ENCODE measurements around the gene SGSM1.

Gene SGSM1

GRCh38 chr22:24841261-24841660 is 35.2 kb downstream of the SGSM1 start:
- CTCF ChIA-PET, result interaction anchor here (1.3 kb wide), 1 partner anchor 9 kb away, joined by 4 read pairs; no protein-coding TSS in a partner anchor
- Mint-ChIP-seq H3K4me1 (peaks cover 4% of the 10 kb centered on the region), H3K9me3 (no peaks in the 10 kb centered on the region), H3K27me3 (peaks cover 19% of the 10 kb centered on the region), H3K27ac (no peak overlapping the region), H3K4me3 (no peak overlapping the region), H3K36me3 (no peaks in the 10 kb centered on the region)
- no peak for DNase-seq

- CTCF ChIA-PET, result interaction anchor here (0.7 kb wide), 1 partner anchor 172 kb away, joined by 3 read pairs; no protein-coding TSS in a partner anchor
- peak; percentile 27 for DNase-seq
- H3K4me1 Mint-ChIP-seq, result peaks cover 4% of the 10 kb centered on the region
- H3K4me3 Mint-ChIP-seq, result no peak overlapping the region
- no peak overlapping the region for H3K27ac Mint-ChIP-seq
- H3K36me3 Mint-ChIP-seq, result no peaks in the 10 kb centered on the region
- H3K27me3 Mint-ChIP-seq, result peaks cover 19% of the 10 kb centered on the region
- H3K9me3 Mint-ChIP-seq, result no peaks in the 10 kb centered on the region
These were observed 37.0 kb downstream of the SGSM1 start for GRCh38 chr22:24843048-24843447.

- H3K4me3 Mint-ChIP-seq, result no peak overlapping the region
- CTCF ChIA-PET, result no interaction called here
- DNase-seq, result no peak
- no peaks in the 10 kb centered on the region for H3K36me3 Mint-ChIP-seq
- H3K27ac Mint-ChIP-seq, result peak overlapping the region; percentile 15
- H3K9me3 Mint-ChIP-seq, result no peaks in the 10 kb centered on the region
- peaks cover 4% of the 10 kb centered on the region for H3K4me1 Mint-ChIP-seq
- peaks cover 19% of the 10 kb centered on the region for H3K27me3 Mint-ChIP-seq
These were observed 39.3 kb downstream of the SGSM1 start for GRCh38 chr22:24845041-24845898.

- Mint-ChIP-seq H3K27me3 (peaks cover 15% of the 10 kb centered on the region), H3K27ac (no peak overlapping the region), H3K4me1 (peaks cover 4% of the 10 kb centered on the region), H3K9me3 (no peaks in the 10 kb centered on the region), H3K36me3 (no peaks in the 10 kb centered on the region), H3K4me3 (no peak overlapping the region)
- DNase-seq, result no peak
- CTCF ChIA-PET, result interaction anchor here (1.2 to 1.6 kb wide), 2 partner anchors 45 to 79 kb away, joined by 5 to 6 read pairs; no protein-coding TSS in a partner anchor
These were observed 41.5 kb downstream of the SGSM1 start for GRCh38 chr22:24847490-24847889.

GRCh38 chr22:24848559-24849168 is 42.7 kb downstream of the SGSM1 start:
- H3K4me3 Mint-ChIP-seq, result no peak overlapping the region
- H3K4me1 Mint-ChIP-seq, result peaks cover 4% of the 10 kb centered on the region
- peaks cover 15% of the 10 kb centered on the region for H3K27me3 Mint-ChIP-seq
- DNase-seq, result no peak
- no peak overlapping the region for H3K27ac Mint-ChIP-seq
- CTCF ChIA-PET, result interaction anchor here (1.0 to 2.9 kb wide), 5 partner anchors 15 to 185 kb away, joined by 4 to 46 read pairs (median 13); no protein-coding TSS in a partner anchor
- H3K9me3 Mint-ChIP-seq, result no peaks in the 10 kb centered on the region
- no peaks in the 10 kb centered on the region for H3K36me3 Mint-ChIP-seq

GRCh38 chr22:24855794-24856193 is 49.8 kb downstream of the SGSM1 start:
- no peaks in the 10 kb centered on the region for H3K4me1 Mint-ChIP-seq
- H3K27ac Mint-ChIP-seq, result no peak overlapping the region
- CTCF ChIA-PET, result no interaction called here

GRCh38 chr22:24857576-24857975 is 51.6 kb downstream of the SGSM1 start:
- no peak overlapping the region for H3K4me3 Mint-ChIP-seq
- no peaks in the 10 kb centered on the region for H3K4me1 Mint-ChIP-seq
- no peaks in the 10 kb centered on the region for H3K27me3 Mint-ChIP-seq
- CTCF ChIA-PET, result interaction anchor here (0.7 kb wide), 2 partner anchors 406 to 1161 kb away, joined by 3 to 5 read pairs; no protein-coding TSS in a partner anchor
- no peaks in the 10 kb centered on the region for H3K36me3 Mint-ChIP-seq
- no peak overlapping the region for H3K27ac Mint-ChIP-seq
- DNase-seq, result no peak
- no peaks in the 10 kb centered on the region for H3K9me3 Mint-ChIP-seq

More at GRCh38 chr22:24855794-24856193, 49.8 kb downstream of the SGSM1 start:
- DNase-seq, result no peak
- no peaks in the 10 kb centered on the region for H3K36me3 Mint-ChIP-seq
- H3K27me3 Mint-ChIP-seq, result no peaks in the 10 kb centered on the region
- H3K9me3 Mint-ChIP-seq, result no peaks in the 10 kb centered on the region
- no peak overlapping the region for H3K4me3 Mint-ChIP-seq

GRCh38 chr22:24859587-24859986 is 53.6 kb downstream of the SGSM1 start:
- Mint-ChIP-seq H3K36me3 (no peaks in the 10 kb centered on the region), H3K4me1 (no peaks in the 10 kb centered on the region), H3K4me3 (no peak overlapping the region), H3K9me3 (no peaks in the 10 kb centered on the region), H3K27ac (no peak overlapping the region), H3K27me3 (no peaks in the 10 kb centered on the region)
- DNase-seq, result no peak
- CTCF ChIA-PET, result no interaction called here

GRCh38 chr22:24865508-24865907 is 59.5 kb downstream of the SGSM1 start:
- no peak overlapping the region for H3K27ac Mint-ChIP-seq
- H3K9me3 Mint-ChIP-seq, result no peaks in the 10 kb centered on the region
- H3K27me3 Mint-ChIP-seq, result peaks cover 3% of the 10 kb centered on the region
- CTCF ChIA-PET, result no interaction called here
- H3K4me1 Mint-ChIP-seq, result no peaks in the 10 kb centered on the region
- H3K4me3 Mint-ChIP-seq, result no peak overlapping the region
- DNase-seq, result no peak
- H3K36me3 Mint-ChIP-seq, result no peaks in the 10 kb centered on the region

GRCh38 chr22:24867323-24868022 is 61.5 kb downstream of the SGSM1 start:
- no peak overlapping the region for H3K4me3 Mint-ChIP-seq
- H3K9me3 Mint-ChIP-seq, result no peaks in the 10 kb centered on the region
- H3K27ac Mint-ChIP-seq, result no peak overlapping the region
- DNase-seq, result no peak
- H3K27me3 Mint-ChIP-seq, result peaks cover 3% of the 10 kb centered on the region
- CTCF ChIA-PET, result no interaction called here
- H3K4me1 Mint-ChIP-seq, result no peaks in the 10 kb centered on the region
- H3K36me3 Mint-ChIP-seq, result no peaks in the 10 kb centered on the region

GRCh38 chr22:24868979-24869378 is 63.0 kb downstream of the SGSM1 start:
- H3K27ac Mint-ChIP-seq, result no peak overlapping the region
- no peaks in the 10 kb centered on the region for H3K36me3 Mint-ChIP-seq
- H3K9me3 Mint-ChIP-seq, result no peaks in the 10 kb centered on the region
- H3K4me3 Mint-ChIP-seq, result no peak overlapping the region
- H3K4me1 Mint-ChIP-seq, result no peaks in the 10 kb centered on the region
- no peak for DNase-seq
- CTCF ChIA-PET, result no interaction called here
- H3K27me3 Mint-ChIP-seq, result peaks cover 3% of the 10 kb centered on the region

- H3K27me3 Mint-ChIP-seq, result no peaks in the 10 kb centered on the region
These were observed 65.7 kb downstream of the SGSM1 start for GRCh38 chr22:24871611-24872205.

GRCh38 chr22:24873226-24873625 is 67.2 kb downstream of the SGSM1 start:
- H3K4me1 Mint-ChIP-seq, result no peaks in the 10 kb centered on the region
- no peaks in the 10 kb centered on the region for H3K9me3 Mint-ChIP-seq
- H3K4me3 Mint-ChIP-seq, result no peak overlapping the region
- no peaks in the 10 kb centered on the region for H3K36me3 Mint-ChIP-seq
- CTCF ChIA-PET, result no interaction called here
- no peaks in the 10 kb centered on the region for H3K27me3 Mint-ChIP-seq
- H3K27ac Mint-ChIP-seq, result no peak overlapping the region
- DNase-seq, result no peak

More at GRCh38 chr22:24871611-24872205, 65.7 kb downstream of the SGSM1 start:
- Mint-ChIP-seq H3K36me3 (no peaks in the 10 kb centered on the region), H3K4me3 (no peak overlapping the region), H3K4me1 (no peaks in the 10 kb centered on the region), H3K9me3 (no peaks in the 10 kb centered on the region), H3K27ac (no peak overlapping the region)
- DNase-seq, result no peak
- CTCF ChIA-PET, result no interaction called here

Data from activated naive CD4-positive, alpha-beta T cell treated with anti-CD3 and anti-CD28 coated beads, Interleukin-2, amount 10 ng/mL, durations not matched to agents 7 days and 5 days (primary cell).